HG03558 (cell line): ENCODE measurements around the gene GBP6.
"Not testable (repeated sequence)": the region's sequence is repeated elsewhere in the genome, so short reads cannot be mapped to it uniquely, and the experiment has no call there.

Experiments
- ATAC-seq: cut with Tn5 transposase; IDR thresholded peaks from one replicate; pipeline ENCODE4 v1.9.1; 2021; ENCODE audit warnings: moderate number of reproducible peaks; ENCODE audit not compliant: unreplicated experiment; ENCODE audit errors: extremely low read depth

The GBP6 gene

DNA sequence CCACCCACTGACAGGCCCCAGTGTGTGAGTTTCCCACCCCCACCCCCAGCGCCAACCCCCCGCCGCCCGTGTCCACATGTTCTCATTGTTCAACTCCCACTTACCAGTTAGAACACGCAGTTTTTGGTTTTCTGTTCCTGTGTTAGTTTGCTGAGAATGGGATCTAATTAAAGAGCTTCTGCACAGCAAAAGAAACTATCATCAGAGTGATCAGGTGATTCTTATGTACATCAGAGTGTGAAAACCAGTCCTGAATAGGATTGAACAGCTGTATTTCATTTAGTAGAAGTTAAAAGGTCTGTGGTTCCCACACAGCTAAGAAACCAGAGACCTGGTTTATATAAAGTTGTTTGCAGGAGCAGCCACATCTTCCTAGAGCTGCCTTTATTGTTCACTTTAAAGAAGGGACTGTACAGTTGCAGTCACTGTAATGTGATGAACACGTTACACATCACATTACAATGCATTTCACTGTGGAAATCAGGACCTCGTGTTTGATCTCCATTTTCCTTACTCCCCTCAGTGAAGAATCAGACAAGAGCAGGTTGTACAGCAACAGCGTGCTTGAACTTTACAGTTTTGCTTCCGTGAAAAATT is 1.2 kb downstream of the GBP6 start:
- no peak for ATAC-seq

DNA sequence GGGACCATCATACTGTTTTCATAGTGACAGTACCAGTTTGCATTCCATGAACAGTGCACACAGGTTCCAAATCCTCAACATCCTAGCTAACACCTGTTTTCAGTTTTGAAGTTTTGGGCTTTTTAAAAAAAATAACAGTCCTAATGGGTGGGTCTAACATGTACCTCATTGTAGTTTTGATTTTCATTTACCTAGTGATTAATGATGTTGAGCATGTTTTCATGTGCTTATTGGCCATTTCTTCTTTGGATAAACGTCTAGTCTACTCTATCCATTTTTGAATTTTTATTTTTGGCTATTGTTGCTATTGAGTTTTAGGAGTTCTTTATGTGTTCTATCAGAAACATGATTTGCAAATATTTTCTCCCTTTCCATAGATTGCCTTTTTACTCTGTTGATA is 3.4 kb downstream of the GBP6 start:
- ATAC-seq, result no peak

DNA sequence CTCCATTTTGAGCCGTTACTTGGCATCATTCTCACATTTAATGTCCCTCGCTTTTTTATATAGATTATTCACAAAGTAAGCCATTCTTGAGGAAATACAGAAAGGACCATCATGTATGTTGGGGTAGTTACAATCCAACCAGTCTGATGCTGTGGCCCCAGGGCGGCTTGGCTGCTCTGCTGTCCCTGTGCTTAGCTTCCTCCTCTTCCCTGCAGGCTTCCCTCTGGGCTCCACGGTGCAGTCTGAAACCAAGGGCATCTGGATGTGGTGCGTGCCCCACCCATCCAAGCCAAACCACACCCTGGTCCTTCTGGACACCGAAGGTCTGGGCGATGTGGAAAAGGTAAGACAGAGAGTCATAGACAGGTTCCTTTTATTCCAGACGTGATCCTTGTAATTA is 5.5 kb downstream of the GBP6 start:
- ATAC-seq, result no peak

DNA sequence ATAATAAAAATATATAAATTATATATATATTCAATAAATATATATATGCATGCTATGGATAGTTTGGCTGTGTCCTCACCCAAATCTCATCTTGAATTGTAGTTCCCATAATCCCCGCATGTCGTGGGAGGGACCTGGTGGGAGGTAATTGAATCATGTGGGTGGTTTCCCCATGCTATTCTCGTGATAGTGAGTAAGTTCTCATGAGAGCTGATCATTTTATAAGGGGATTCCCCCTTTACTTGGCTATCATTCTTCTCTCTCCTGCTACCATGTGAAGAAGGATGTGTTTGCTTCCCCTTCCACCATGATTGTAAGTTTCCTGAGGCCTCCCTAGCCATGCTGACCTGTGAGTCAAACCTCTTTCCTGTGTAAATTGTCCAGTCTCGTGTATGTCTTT is 10.0 kb downstream of the GBP6 start:
- ATAC-seq, result not testable (repeated sequence)

DNA sequence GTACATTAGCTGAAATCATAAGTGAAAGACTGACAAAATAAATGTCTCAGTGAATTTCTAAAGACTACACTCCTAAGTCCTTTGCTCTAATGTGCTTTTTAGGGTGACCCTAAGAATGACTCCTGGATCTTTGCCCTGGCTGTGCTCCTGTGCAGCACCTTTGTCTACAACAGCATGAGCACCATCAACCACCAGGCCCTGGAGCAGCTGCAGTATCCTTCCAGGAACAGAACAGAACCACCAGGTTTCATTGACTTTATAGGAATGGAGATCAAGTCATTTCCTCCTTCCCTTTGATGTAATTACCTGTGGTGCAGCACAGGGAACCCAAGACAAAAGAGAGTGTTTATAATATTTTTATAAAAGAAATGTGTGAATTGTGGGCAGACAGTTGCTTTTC is 14.1 kb downstream of the GBP6 start:
- no peak for ATAC-seq

DNA sequence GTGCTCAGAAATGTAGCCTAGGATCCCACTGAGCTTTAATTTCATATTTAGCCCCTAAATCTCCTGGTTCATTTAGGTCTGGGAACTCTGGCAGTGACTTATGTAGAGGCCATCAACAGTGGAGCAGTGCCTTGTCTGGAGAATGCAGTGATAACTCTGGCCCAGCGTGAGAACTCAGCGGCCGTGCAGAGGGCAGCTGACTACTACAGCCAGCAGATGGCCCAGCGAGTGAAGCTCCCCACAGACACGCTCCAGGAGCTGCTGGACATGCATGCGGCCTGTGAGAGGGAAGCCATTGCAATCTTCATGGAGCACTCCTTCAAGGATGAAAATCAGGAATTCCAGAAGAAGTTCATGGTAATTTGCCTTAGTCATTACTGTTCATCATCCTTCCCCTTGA is 17.8 kb downstream of the GBP6 start:
- ATAC-seq, result no peak

DNA sequence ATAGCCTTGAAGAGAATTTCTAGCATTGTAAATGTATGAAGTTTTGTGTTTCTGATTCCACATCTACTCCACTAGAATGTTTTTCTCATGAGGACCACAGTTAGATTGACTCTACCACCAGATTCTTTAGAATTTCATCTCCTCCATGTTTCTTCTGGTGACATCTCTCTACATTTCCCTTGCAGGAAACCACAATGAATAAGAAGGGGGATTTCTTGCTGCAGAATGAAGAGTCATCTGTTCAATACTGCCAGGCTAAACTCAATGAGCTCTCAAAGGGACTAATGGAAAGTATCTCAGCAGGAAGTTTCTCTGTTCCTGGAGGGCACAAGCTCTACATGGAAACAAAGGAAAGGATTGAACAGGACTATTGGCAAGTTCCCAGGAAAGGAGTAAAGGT is 18.6 kb downstream of the GBP6 start:
- ATAC-seq, result no peak

DNA sequence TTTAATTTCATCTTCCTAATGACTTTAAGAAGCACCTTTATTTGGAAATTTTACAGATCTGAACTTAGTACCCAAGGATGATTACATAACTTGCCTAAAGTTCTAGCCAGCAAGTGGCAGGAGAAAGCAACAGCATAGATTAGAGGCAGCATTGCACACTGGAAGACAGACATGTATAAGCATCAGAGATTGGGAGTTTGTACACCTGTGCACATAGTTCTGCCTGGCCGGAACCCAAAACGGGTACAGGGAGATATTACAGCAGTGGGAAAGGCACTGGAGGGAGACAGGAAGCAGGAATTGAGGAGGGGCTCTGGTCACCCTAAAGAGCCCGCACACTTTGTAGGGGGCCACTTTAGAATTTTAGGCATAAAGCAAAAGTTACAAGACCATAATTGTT is 19.3 kb downstream of the GBP6 start:
- ATAC-seq, result no peak

DNA sequence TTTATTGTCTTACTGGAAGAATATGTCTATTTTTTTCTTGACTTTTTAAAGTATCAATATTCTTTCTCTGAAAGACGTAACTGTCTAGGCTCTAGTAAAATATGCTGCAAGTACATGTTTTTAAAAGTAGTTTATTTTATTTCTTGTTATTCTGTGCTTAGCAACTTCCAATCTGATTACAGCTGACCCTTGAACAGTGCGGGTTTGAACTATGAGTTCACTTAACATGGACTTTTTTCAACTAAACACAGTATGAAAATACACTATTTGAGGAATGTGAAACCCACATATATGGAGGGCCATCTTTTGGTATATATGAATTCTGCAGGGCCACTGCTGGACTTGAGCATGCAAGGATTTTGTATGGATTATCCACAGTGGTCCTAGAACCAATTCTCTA is 26.8 kb downstream of the GBP6 start:
- ATAC-seq, result no peak

DNA sequence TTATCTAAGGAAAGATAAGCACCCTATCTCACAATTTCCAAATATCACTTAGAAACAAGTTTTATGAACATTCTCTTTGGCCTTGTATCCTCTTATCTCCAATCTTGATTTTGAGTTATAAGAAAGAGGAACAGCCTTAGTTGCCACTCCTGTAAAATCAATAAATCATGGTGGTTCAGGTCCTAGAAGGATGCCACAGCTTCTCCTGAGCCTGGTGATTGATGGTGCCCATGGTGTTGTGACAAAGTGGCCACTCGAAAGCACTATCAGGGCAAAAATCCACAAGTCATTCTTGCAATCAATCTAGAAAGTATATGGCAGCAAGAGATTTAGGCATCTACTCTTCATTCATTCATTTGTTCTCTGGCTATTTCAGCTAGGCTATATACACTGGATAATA is 27.8 kb downstream of the GBP6 start:
- no peak for ATAC-seq

DNA sequence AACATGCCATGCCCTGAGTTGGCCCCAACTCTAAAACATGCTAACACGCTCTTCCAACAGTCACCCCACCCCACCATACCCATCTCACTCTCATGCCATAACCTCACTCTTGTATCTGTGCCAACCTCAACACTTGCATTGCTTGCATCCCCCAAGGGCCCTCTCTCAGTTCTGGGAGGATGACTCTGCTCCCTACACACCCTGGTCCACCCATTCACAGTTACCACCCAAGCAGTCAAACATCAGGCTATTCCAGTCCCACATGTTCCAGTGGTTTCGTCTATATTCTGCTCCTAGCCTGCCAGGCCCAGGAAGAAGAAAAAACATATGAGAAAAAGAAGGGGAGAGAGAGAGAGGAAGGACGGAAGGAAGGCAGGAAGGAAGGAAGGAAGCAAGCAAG is 31.0 kb downstream of the GBP6 start:
- no peak for ATAC-seq

DNA sequence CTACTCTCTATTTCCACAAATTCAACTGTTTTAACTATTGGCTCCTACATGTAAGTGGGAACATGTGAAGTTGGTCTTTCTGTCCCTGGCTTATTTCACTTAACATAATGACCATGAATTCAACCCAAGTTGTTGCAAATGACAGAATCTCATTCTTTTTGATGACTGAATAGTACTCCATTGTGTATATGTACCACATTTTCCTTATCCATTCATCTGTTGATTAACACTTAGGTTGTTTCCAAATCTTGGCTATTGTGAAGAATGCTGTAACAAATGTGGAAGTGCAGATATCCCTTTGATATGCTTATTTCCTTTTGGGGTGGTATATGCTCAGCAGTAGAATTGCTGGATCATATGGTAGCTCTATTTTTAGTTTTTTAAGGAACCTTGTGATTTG is 33.0 kb downstream of the GBP6 start:
- no peak for ATAC-seq

DNA sequence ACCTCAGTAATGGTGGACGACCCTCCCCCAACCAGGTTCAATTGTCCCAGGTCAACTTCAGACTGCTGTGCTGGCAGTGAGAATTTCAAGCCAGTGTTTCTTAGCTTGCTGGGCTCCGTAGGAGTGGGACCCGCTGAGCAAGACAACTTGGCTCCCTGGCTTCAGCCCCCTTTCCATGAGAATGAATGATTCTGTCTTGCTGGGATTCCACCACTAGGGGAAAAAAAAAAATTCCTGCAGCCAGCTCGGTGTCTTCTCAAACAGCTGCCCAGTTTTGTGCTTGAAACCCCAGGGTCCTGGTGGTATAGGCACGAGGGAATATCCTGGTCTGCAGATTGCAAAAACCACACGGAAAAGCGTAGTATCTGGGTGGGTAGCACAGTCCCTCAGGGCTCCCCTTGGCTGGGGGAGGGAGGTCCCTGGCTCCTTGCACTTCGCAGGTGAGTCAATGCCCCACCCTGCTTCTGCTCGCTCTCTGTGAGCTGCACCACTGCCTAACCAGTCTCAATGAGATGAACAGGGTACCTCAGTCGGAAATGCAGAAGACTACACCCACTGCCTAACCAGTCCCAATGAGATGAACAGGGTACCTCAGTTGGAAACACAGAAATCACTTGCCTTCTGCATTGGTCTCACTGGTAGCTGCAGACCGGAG is 41.5 kb downstream of the GBP6 start:
- no peak for ATAC-seq

DNA sequence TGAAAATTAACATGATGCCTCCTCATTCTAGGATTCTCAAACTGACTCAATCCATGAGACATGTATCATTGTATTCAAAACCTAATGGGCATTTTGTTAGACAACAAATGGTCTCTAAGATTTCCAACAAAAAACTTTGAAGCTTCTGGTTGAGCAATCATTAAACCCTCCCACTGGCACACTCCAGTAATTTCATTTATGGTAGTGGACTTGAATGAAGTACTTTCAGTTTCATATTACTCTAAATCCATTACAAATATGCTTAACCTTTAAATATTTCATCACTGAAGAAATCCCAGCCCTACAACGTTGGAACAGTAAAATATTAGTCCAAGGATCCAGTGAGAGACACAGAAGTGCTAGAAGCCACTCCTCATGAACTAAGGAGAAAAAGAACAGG is 43.5 kb downstream of the GBP6 start:
- no peak for ATAC-seq

DNA sequence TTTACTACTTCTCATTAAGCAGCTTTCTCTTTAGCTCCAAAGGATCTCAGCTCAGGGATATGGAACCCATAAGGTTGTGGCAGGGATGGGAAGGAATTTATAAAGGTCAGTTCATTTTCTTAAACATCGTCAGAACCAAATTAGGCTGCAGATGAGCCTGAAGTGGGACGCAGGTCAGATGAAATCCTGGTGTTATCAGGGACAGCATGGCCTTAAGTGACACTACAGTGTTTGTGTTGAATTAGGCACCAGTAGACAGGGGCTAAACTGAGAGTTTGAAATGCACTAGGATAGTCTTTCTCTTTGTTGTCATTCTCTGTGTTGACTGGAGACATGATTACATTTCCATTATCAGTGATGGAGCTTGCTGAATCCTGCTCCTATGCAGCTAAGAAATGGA is 43.9 kb downstream of the GBP6 start:
- not testable (repeated sequence) for ATAC-seq

DNA sequence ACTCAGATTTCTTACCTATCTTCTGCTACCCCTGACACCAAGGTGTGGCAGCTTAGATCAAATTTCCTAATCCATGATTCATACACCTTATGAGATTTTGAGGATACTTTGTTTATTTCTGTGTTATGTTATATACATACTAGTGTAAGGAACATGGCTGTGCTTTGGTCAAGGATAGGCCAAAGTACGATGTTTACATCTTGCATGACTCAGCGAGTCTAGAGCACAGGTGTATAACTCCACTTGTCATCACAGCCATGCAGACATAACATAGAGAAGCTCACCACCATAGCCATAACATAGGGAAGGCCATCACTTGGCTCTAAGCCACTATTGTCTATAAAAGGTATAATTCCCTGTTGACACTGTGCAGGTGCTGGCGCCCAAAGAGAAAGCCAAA is 61.2 kb downstream of the GBP6 start:
- no peak for ATAC-seq

DNA sequence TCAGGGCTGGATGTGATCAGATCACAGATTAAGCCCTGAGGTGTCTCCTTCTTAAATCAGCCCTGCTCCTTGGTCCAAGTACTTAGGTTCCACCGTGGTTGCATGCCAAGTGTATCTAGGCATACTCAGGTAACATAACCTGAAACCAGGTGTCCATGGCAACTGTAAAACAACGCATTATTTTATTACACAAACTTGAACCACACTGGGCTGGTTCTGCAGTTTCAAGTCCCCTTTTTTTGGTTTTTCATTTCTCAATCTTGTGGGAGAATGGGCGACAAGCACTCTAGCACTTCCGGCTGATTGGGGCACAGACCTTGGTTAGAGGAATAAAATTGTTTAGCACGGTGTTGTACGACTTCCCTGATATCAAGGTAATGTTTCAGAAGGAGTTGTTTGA is 65.2 kb downstream of the GBP6 start:
- ATAC-seq, result no peak

DNA sequence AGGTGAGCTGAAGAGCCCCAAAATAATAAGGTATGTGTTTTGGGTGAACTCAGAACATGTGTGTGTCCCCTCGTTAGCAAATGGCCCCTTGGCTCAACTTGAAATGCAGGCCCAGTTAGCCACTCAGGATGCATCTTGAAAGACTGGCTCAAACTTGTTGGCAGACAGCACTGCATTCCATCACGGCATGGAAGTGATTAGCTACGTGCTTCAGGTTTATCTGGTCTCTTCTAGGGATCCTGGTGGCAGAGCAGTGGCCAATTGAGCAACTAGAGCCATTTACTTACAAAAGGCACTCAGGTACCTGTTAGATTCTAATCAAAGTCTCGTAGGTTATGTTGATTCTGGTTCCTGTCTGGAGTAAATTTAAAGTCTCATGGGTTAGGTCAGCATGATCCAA is 65.8 kb downstream of the GBP6 start:
- not testable (repeated sequence) for ATAC-seq

DNA sequence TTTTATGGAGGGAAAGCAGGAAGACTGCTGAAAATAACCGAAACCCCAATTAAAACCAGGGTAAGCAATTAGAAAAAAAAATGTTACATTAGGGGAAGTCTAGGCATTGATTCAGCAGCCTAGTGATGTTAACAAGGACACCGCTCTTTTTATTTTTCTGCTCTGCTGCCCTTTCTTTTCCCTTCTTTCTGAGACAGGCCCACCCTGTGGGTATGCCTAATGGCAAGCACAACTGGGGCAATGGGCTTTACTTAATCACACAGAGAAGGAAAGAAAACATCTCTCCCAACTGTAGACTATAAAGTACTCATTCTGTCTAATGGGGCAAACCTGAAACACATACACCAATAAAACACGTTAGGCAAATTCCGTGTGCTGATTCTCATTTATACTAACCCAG is 69.6 kb downstream of the GBP6 start:
- no peak for ATAC-seq

DNA sequence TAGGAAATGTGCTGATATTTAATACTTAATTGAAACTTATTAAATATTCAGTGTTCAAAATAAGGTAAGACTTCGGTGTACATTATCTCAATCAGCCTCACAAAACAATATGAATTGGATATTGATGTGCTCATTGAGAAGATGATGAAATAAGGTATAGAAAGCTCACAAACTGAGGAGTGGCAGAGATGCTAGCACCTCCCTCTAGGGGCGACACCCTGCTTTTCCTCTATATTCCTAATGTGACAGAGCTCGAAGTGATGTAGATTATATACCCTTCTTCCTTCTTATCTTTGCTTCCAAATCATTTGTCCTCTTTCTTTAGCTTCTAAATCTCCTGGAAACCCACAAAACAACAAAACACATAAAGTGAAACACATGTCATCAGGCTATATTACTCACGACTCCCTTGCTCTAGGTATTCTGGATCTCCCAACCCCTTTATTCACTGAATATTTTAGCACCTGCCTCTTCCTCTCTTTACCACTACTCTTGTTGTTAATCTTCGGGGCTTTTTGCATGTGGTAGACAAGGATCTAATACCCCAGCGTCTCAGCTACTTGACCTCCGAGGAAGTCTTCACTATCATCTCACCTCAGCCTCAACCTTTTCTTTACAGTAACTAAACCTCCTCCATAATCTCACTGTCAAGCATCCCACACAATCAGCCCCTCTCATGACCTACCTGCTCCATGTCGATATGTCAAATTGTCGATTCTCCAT is 70.4 kb downstream of the GBP6 start:
- not testable (repeated sequence) for ATAC-seq
